Measurements from ENCODE around the gene PTPN14. TPM values are rescaled to one million over a fixed set of nuclear protein-coding genes. Genes with fewer than 3 reads are reported as not detected.

The PTPN14 gene
- total and polyA plus RNA-seq, 2 experiments from 2014 or later, result 18.7 to 70.2 TPM

DNA sequence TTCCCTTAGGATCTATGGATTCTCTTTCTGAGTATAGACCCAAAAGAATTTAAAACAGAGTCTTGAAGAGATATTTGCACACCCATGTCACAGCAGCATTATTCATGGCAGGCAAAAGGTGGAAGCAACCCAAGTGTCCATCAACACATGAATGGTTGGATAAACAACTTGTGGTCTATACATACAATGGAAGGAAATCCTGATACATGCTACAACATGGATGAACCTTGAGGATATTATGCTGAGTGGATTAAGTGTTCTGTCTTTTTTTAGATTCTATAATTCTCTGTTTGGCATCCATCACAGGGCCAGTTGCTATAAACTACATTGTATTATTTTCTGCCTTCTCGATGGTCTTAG, 39.8 kb downstream of the PTPN14 start:
- ATAC-seq (no peak), DNase-seq (ENCODE audit: low spot score) (no peak)
- TF ChIP-seq ZNF114 (CRISPR knock-in tag; IDR thresholded peaks at IDR 0.05) (no peak), CREB1 (CRISPR knock-in tag; IDR thresholded peaks at IDR 0.05; ENCODE audit: low read depth) (no peak), EZH2phosphoT487 (IDR thresholded peaks at IDR 0.05; ENCODE audit: unreplicated experiment) (no peak), NANOG (IDR thresholded peaks at IDR 0.05; ENCODE audit: borderline replicate concordance) (no peak), CTCF (conservative IDR thresholded peaks at IDR 0.05; ENCODE audit: low read depth in 2 of 2) (no peak), ZNF331 (CRISPR knock-in tag; IDR thresholded peaks at IDR 0.05; ENCODE audit: low read depth) (no peak), POLR2AphosphoS5 (IDR thresholded peaks at IDR 0.05; ENCODE audit: low read depth) (no peak)
- Histone ChIP-seq H3K36me3 (ENCODE audit: insufficient read depth) (0 out of 2 replicates have a peak, but pooled peaks cover 18% of the 10 kb centered on the region), H3K9me2 (ENCODE audit: insufficient read depth) (0 out of 2 replicates have a peak, but pooled peaks cover 5% of the 10 kb centered on the region), H4K20me1 (replicated peaks; ENCODE audit: insufficient read depth) (peaks cover 39% of the 10 kb centered on the region), H3F3A (replicated peaks; ENCODE audit: low read depth) (no peaks in the 10 kb centered on the region), H3K4me2 (no peak overlapping the region), H3K4me3 (no peak overlapping the region), H3K27me3 (ENCODE audit: insufficient read depth) (no peaks in the 10 kb centered on the region), H3K4me1 (ENCODE audit: insufficient read depth) (peaks cover 51% of the 10 kb centered on the region), H2AFZ (no peak overlapping the region), H3K27ac (ENCODE audit: low read depth) (no peak overlapping the region), H3K79me2 (replicated peaks; ENCODE audit: insufficient read depth) (peaks cover 98% of the 10 kb centered on the region)
- H3K27ac Mint-ChIP-seq, result no peak overlapping the region
- H3K36me3 Mint-ChIP-seq (ENCODE audit: low read depth), result peaks cover 42% of the 10 kb centered on the region
- peaks cover 38% of the 10 kb centered on the region for H3K4me1 Mint-ChIP-seq
- H3K27me3 Mint-ChIP-seq (ENCODE audit: insufficient read depth, low read depth, poor library complexity), result peaks cover 33% of the 10 kb centered on the region
- H3K9me3 Mint-ChIP-seq, result peaks cover 32% of the 10 kb centered on the region
- no peak overlapping the region for H3K4me3 Mint-ChIP-seq

- Histone ChIP-seq H3K79me2 (replicated peaks; ENCODE audit: insufficient read depth) (peaks cover 99% of the 10 kb centered on the region), H2AFZ (no peak overlapping the region), H3K4me1 (ENCODE audit: insufficient read depth) (peaks cover 50% of the 10 kb centered on the region), H3K27me3 (ENCODE audit: insufficient read depth) (no peaks in the 10 kb centered on the region), H4K20me1 (replicated peaks; ENCODE audit: insufficient read depth) (peaks cover 34% of the 10 kb centered on the region), H3K36me3 (ENCODE audit: insufficient read depth) (0 out of 2 replicates have a peak, but pooled peaks cover 18% of the 10 kb centered on the region), H3K9me2 (ENCODE audit: insufficient read depth) (0 out of 2 replicates have a peak, but pooled peaks cover 5% of the 10 kb centered on the region), H3F3A (replicated peaks; ENCODE audit: low read depth) (no peaks in the 10 kb centered on the region), H3K4me2 (no peak overlapping the region), H3K27ac (ENCODE audit: low read depth) (no peak overlapping the region), H3K4me3 (no peak overlapping the region)
- peaks cover 37% of the 10 kb centered on the region for H3K4me1 Mint-ChIP-seq
- H3K4me3 Mint-ChIP-seq, result no peak overlapping the region
- peaks cover 42% of the 10 kb centered on the region for H3K36me3 Mint-ChIP-seq (ENCODE audit: low read depth)
- H3K9me3 Mint-ChIP-seq, result peaks cover 32% of the 10 kb centered on the region
- no peak for ATAC-seq
- no peak for DNase-seq (ENCODE audit: low spot score)
- peaks cover 34% of the 10 kb centered on the region for H3K27me3 Mint-ChIP-seq (ENCODE audit: insufficient read depth, low read depth, poor library complexity)
- no peak overlapping the region for H3K27ac Mint-ChIP-seq
- TF ChIP-seq STAT1 (IDR thresholded peaks at IDR 0.05; ENCODE audit: unreplicated experiment) (no peak), CTCF (conservative IDR thresholded peaks at IDR 0.05; ENCODE audit: low read depth in 2 of 2) (no peak), NANOG (IDR thresholded peaks at IDR 0.05; ENCODE audit: borderline replicate concordance) (no peak), ETS1 (IDR thresholded peaks at IDR 0.05) (no peak)
- TF ChIP-seq, protein P1, sequence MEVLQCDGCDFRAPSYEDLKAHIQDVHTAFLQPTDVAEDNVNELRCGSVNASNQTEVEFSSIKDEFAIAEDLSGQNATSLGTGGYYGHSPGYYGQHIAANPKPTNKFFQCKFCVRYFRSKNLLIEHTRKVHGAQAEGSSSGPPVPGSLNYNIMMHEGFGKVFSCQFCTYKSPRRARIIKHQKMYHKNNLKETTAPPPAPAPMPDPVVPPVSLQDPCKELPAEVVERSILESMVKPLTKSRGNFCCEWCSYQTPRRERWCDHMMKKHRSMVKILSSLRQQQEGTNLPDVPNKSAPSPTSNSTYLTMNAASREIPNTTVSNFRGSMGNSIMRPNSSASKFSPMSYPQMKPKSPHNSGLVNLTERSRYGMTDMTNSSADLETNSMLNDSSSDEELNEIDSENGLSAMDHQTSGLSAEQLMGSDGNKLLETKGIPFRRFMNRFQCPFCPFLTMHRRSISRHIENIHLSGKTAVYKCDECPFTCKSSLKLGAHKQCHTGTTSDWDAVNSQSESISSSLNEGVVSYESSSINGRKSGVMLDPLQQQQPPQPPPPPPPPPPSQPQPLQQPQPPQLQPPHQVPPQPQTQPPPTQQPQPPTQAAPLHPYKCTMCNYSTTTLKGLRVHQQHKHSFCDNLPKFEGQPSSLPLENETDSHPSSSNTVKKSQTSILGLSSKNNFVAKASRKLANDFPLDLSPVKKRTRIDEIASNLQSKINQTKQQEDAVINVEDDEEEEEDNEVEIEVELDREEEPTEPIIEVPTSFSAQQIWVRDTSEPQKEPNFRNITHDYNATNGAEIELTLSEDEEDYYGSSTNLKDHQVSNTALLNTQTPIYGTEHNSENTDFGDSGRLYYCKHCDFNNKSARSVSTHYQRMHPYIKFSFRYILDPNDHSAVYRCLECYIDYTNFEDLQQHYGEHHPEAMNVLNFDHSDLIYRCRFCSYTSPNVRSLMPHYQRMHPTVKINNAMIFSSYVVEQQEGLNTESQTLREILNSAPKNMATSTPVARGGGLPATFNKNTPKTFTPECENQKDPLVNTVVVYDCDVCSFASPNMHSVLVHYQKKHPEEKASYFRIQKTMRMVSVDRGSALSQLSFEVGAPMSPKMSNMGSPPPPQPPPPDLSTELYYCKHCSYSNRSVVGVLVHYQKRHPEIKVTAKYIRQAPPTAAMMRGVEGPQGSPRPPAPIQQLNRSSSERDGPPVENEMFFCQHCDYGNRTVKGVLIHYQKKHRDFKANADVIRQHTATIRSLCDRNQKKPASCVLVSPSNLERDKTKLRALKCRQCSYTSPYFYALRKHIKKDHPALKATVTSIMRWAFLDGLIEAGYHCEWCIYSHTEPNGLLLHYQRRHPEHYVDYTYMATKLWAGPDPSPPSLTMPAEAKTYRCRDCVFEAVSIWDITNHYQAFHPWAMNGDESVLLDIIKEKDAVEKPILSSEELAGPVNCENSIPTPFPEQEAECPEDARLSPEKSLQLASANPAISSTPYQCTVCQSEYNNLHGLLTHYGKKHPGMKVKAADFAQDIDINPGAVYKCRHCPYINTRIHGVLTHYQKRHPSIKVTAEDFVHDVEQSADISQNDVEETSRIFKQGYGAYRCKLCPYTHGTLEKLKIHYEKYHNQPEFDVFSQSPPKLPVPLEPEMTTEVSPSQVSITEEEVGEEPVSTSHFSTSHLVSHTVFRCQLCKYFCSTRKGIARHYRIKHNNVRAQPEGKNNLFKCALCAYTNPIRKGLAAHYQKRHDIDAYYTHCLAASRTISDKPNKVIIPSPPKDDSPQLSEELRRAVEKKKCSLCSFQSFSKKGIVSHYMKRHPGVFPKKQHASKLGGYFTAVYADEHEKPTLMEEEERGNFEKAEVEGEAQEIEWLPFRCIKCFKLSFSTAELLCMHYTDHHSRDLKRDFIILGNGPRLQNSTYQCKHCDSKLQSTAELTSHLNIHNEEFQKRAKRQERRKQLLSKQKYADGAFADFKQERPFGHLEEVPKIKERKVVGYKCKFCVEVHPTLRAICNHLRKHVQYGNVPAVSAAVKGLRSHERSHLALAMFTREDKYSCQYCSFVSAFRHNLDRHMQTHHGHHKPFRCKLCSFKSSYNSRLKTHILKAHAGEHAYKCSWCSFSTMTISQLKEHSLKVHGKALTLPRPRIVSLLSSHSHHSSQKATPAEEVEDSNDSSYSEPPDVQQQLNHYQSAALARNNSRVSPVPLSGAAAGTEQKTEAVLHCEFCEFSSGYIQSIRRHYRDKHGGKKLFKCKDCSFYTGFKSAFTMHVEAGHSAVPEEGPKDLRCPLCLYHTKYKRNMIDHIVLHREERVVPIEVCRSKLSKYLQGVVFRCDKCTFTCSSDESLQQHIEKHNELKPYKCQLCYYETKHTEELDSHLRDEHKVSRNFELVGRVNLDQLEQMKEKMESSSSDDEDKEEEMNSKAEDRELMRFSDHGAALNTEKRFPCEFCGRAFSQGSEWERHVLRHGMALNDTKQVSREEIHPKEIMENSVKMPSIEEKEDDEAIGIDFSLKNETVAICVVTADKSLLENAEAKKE (CRISPR knock-in tag; IDR thresholded peaks at IDR 0.05), result no peak
These were observed 40.3 kb downstream of the PTPN14 start for GRCh38 chr1:214510914-214511638.

Measured in GM23338 (cell line).